ENCODE data around the gene PPIG.

The PPIG gene

DNA sequence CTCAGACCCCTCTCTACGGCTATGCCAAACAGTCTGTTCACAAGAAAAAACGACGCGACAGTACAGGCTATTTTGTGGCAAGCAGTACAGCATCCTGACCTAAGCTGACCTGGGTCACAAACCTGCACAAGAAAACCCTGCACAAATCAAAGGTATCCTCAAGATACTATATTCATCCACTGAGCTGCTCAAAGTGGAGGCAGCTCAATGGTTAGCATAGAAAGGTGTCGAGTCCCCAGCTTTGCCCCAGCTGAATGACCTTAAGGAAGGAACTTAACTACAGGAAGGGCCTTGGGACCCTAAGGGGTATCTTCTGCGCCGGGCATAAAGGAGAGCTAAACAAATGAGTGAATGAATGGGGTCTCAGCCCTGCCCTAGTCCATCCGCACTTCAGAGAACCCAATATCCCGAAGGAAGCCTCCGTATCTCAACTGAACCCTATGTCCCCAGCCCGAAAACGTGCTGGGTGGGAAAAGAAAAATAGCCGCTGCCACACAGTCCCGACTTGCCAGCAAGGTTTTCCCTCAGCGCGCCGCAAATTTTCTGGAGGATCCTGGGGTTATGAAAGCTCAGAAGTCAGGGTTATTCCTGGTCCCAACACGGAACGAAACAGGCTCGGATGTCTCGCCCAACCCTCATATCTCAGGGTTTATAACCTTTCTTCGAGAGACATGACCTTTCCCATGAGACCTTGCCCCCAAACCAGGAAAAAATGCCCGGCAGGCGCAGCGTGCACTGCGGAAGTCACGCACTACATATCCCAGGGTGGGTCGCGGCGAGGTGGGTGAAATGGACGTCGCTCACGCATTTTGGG, 10.8 kb upstream of the PPIG start, which contains the start of gene FASTKD1 (continued):
- TF ChIP-seq PRDM10 (tag by site-specific recombination; IDR thresholded peaks at IDR 0.05) (peak; percentile 52), ZNF214 (tag by site-specific recombination; IDR thresholded peaks at IDR 0.05; ENCODE audit: borderline replicate concordance) (no peak), ZBTB44 (tag by site-specific recombination; IDR thresholded peaks at IDR 0.05) (no peak), BCL11A (tag by site-specific recombination; IDR thresholded peaks at IDR 0.05; ENCODE audit: low read depth) (peak; percentile 51; the same call in 1 of the 2 replicates), ZNF202 (tag by site-specific recombination; IDR thresholded peaks at IDR 0.05; ENCODE audit: borderline replicate concordance) (no peak), ZNF791 (tag by site-specific recombination; IDR thresholded peaks at IDR 0.05) (no peak), ZNF621 (tag by site-specific recombination; IDR thresholded peaks at IDR 0.05) (no peak), ZNF391 (tag by site-specific recombination; IDR thresholded peaks at IDR 0.05; ENCODE audit: borderline replicate concordance, low read depth) (no peak), ZNF529 (tag by site-specific recombination; IDR thresholded peaks at IDR 0.05; ENCODE audit: insufficient replicate concordance) (no peak), ZNF670 (tag by site-specific recombination; IDR thresholded peaks at IDR 0.05; ENCODE audit: low read depth) (no peak), ZNF747 (tag by site-specific recombination; IDR thresholded peaks at IDR 0.05) (no peak), ZNF404 (tag by site-specific recombination; IDR thresholded peaks at IDR 0.05) (no peak), MYNN (tag by site-specific recombination; IDR thresholded peaks at IDR 0.05; ENCODE audit: borderline replicate concordance) (no peak), YY1 (tag by site-specific recombination; IDR thresholded peaks at IDR 0.05) (peak; percentile 85), REPIN1 (tag by site-specific recombination; IDR thresholded peaks at IDR 0.05; ENCODE audit: low read depth) (no peak), SALL2 (tag by site-specific recombination; IDR thresholded peaks at IDR 0.05; ENCODE audit: borderline replicate concordance) (no peak), ZNF23 (tag by site-specific recombination; IDR thresholded peaks at IDR 0.05; ENCODE audit: borderline replicate concordance) (no peak), ZNF138 (tag by site-specific recombination; IDR thresholded peaks at IDR 0.05; ENCODE audit: borderline replicate concordance) (no peak), TSHZ1 (tag by site-specific recombination; IDR thresholded peaks at IDR 0.05; ENCODE audit: borderline replicate concordance) (no peak), ZNF560 (tag by site-specific recombination; IDR thresholded peaks at IDR 0.05; ENCODE audit: borderline replicate concordance) (no peak), KLF1 (tag by site-specific recombination; IDR thresholded peaks at IDR 0.05) (no peak), ZSCAN23 (tag by site-specific recombination; IDR thresholded peaks at IDR 0.05) (no peak), ZNF311 (tag by site-specific recombination; IDR thresholded peaks at IDR 0.05; ENCODE audit: borderline replicate concordance) (no peak), ZNF248 (tag by site-specific recombination; IDR thresholded peaks at IDR 0.05) (no peak)
- TF ChIP-seq, protein P1, sequence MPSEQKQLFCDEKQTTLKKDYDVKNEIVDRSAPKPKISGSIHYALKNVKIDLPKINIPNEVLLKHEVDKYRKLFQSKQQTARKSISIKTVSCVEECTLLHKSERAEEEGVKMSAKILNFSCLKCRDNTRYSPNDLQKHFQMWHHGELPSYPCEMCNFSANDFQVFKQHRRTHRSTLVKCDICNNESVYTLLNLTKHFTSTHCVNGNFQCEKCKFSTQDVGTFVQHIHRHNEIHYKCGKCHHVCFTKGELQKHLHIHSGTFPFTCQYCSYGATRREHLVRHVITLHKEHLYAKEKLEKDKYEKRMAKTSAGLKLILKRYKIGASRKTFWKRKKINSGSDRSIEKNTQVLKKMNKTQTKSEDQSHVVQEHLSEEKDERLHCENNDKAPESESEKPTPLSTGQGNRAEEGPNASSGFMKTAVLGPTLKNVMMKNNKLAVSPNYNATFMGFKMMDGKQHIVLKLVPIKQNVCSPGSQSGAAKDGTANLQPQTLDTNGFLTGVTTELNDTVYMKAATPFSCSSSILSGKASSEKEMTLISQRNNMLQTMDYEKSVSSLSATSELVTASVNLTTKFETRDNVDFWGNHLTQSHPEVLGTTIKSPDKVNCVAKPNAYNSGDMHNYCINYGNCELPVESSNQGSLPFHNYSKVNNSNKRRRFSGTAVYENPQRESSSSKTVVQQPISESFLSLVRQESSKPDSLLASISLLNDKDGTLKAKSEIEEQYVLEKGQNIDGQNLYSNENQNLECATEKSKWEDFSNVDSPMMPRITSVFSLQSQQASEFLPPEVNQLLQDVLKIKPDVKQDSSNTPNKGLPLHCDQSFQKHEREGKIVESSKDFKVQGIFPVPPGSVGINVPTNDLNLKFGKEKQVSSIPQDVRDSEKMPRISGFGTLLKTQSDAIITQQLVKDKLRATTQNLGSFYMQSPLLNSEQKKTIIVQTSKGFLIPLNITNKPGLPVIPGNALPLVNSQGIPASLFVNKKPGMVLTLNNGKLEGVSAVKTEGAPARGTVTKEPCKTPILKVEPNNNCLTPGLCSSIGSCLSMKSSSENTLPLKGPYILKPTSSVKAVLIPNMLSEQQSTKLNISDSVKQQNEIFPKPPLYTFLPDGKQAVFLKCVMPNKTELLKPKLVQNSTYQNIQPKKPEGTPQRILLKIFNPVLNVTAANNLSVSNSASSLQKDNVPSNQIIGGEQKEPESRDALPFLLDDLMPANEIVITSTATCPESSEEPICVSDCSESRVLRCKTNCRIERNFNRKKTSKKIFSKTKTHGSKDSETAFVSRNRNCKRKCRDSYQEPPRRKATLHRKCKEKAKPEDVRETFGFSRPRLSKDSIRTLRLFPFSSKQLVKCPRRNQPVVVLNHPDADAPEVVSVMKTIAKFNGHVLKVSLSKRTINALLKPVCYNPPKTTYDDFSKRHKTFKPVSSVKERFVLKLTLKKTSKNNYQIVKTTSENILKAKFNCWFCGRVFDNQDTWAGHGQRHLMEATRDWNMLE (tag by site-specific recombination; conservative IDR thresholded peaks at IDR 0.05; ENCODE audit: low read depth) = no peak

Data from HEK293 (cell line).